Left kidney (tissue), 2 donors: ENCODE data around the gene SYT13. TPM values are rescaled to one million over a fixed set of nuclear protein-coding genes. Genes with fewer than 3 reads are reported as not detected.
A peak's percentile ranks its signal among the peaks of the same experiment; 100 is the strongest.
"Not testable (repeated sequence)": the region's sequence is repeated elsewhere in the genome, so short reads cannot be mapped to it uniquely, and the experiment has no call there.

Source experiments
- DNase-seq: peaks from one replicate; pipeline ENCODE4 v3.0.0-alpha.2; 2013
- polyA plus RNA-seq: library from polyadenylated mRNA; unstranded; fragments of 120-200 nt; gene quantifications from one replicate; pipeline ENCODE4 v1.2.1, GENCODE V29; 2013; ENCODE audit not compliant: insufficient read length

Gene SYT13
- polyA plus RNA-seq, 1 donor, result 12.6 TPM

GRCh38 chr11:45249372-45249771, 36.8 kb downstream of the SYT13 start:
- DNase-seq, result not testable (repeated sequence)

- no peak for DNase-seq
Measured at GRCh38 chr11:45248501-45249011, 37.6 kb downstream of the SYT13 start.

- DNase-seq, result no peak
Measured at GRCh38 chr11:45247433-45247832, 38.7 kb downstream of the SYT13 start.

- DNase-seq, result no peak
Measured at GRCh38 chr11:45246241-45246640, 39.9 kb downstream of the SYT13 start.

- no peak for DNase-seq
Measured at GRCh38 chr11:45245218-45246045, 40.7 kb downstream of the SYT13 start.

GRCh38 chr11:45243967-45244366, 42.2 kb downstream of the SYT13 start:
- DNase-seq, result no peak

GRCh38 chr11:45239733-45240132, 46.4 kb downstream of the SYT13 start:
- no peak for DNase-seq

GRCh38 chr11:45238724-45239123, 47.4 kb downstream of the SYT13 start:
- no peak for DNase-seq

- no peak for DNase-seq
Measured at GRCh38 chr11:45237711-45238315, 48.3 kb downstream of the SYT13 start.

GRCh38 chr11:45234306-45235006, 51.7 kb downstream of the SYT13 start:
- DNase-seq, result no peak

- DNase-seq, result no peak
Measured at GRCh38 chr11:45233804-45234170, 52.4 kb downstream of the SYT13 start.

- DNase-seq, result peak; percentile 43
Measured at GRCh38 chr11:45233121-45233803, 52.9 kb downstream of the SYT13 start.

- no peak for DNase-seq
Measured at GRCh38 chr11:45232341-45233080, 53.6 kb downstream of the SYT13 start.

GRCh38 chr11:45229401-45230020, 56.6 kb downstream of the SYT13 start:
- DNase-seq, result no peak

- DNase-seq, result no peak
Measured at GRCh38 chr11:45227836-45228235, 58.3 kb downstream of the SYT13 start.

GRCh38 chr11:45226901-45227300, 59.2 kb downstream of the SYT13 start:
- DNase-seq, result no peak

- no peak for DNase-seq
Measured at GRCh38 chr11:45225961-45226871, 59.9 kb downstream of the SYT13 start.

- no peak for DNase-seq
Measured at GRCh38 chr11:45225277-45225676, 60.9 kb downstream of the SYT13 start.

- DNase-seq, result no peak
Measured at GRCh38 chr11:45224766-45225165, 61.4 kb downstream of the SYT13 start.

- DNase-seq, result no peak
Measured at GRCh38 chr11:45223496-45223895, 62.6 kb downstream of the SYT13 start.
